CD4-positive, CD25-positive, alpha-beta regulatory T cell (primary cell): ENCODE results near the gene FZR1. TPM values are rescaled to one million over a fixed set of nuclear protein-coding genes. Genes with fewer than 3 reads are reported as not detected.
"Not testable (repeated sequence)": the region's sequence is repeated elsewhere in the genome, so short reads cannot be mapped to it uniquely, and the experiment has no call there.

Source experiments
- ATAC-seq, 2 donors: fragments of 150-1000 bp; cut with Tn5 transposase; one replicate each; pipeline ENCODE4 v1.10.0; 2021; ENCODE audit warnings: low read depth in 2 of 2, moderate number of reproducible peaks in 2 of 2, moderate library complexity in 1 of 2
- DNase-seq, 3 donors: peaks; one replicate each; pipeline versions ENCODE4 v3.0.0 to v3.0.0-alpha.2; 2012 to 2022; ENCODE audit warnings: mixed read lengths in 1 of 3
- H3K27ac ChIP-seq: one replicate; pipeline ENCODE4 v1.7.0; 2013; ENCODE audit warnings: mild to moderate bottlenecking, low read length; ENCODE audit not compliant: insufficient read depth, poor library complexity, severe bottlenecking
- H3K27me3 ChIP-seq: one replicate; pipeline ENCODE4 v1.7.0; 2013; ENCODE audit warnings: low read length; ENCODE audit not compliant: control insufficient read depth, insufficient read depth
- H3K36me3 ChIP-seq: one replicate; pipeline ENCODE4 v1.7.0; 2013; ENCODE audit warnings: mild to moderate bottlenecking, low read length, moderate library complexity; ENCODE audit not compliant: control insufficient read depth, insufficient read depth
- H3K4me1 ChIP-seq: 2 replicates; pipeline ENCODE4 v1.7.0; 2013; ENCODE audit warnings: mild to moderate bottlenecking, low read length; ENCODE audit not compliant: insufficient read depth, control insufficient read depth, poor library complexity, severe bottlenecking
- H3K4me3 ChIP-seq: one replicate; pipeline ENCODE4 v1.7.0; 2013; ENCODE audit warnings: low read depth, mild to moderate bottlenecking, low read length, moderate library complexity
- H3K9me3 ChIP-seq, 2 experiments: 1 replicate in 1 of 2; 2 replicates in 1 of 2; pipeline ENCODE4 v1.7.0; 2013; ENCODE audit warnings: low read length in 2 of 2, mild to moderate bottlenecking in 1 of 2, moderate library complexity in 1 of 2; ENCODE audit not compliant: control insufficient read depth in 2 of 2
- H3K27ac Mint-ChIP-seq, 3 donors: one replicate each; pipeline ENCODE4 v1.8.0; 2020 to 2022; ENCODE audit warnings: mild to moderate bottlenecking in 3 of 3, mixed read lengths in 3 of 3, moderate library complexity in 2 of 3
- H3K27me3 Mint-ChIP-seq: one replicate; pipeline ENCODE4 v1.8.0; 2022; ENCODE audit warnings: mild to moderate bottlenecking, mixed read lengths
- H3K36me3 Mint-ChIP-seq: one replicate; pipeline ENCODE4 v1.8.0; 2020; ENCODE audit warnings: mixed read lengths
- H3K4me1 Mint-ChIP-seq, 4 donors: one replicate each; pipeline ENCODE4 v1.8.0; 2020 to 2022; ENCODE audit warnings: mixed read lengths in 4 of 4, mild to moderate bottlenecking in 1 of 4
- H3K4me3 Mint-ChIP-seq, 4 donors: one replicate each; pipeline ENCODE4 v1.8.0; 2020 to 2022; ENCODE audit warnings: mild to moderate bottlenecking in 4 of 4, mixed read lengths in 4 of 4, moderate library complexity in 3 of 4
- H3K9me3 Mint-ChIP-seq, 7 donors: one replicate each; pipeline ENCODE4 v1.8.0; 2020 to 2022; ENCODE audit warnings: mixed read lengths in 7 of 7, mild to moderate bottlenecking in 3 of 7, moderate library complexity in 2 of 7
- polyA plus RNA-seq, 4 donors: library from polyadenylated mRNA; unstranded; fragments of 300-500 nt; fragmentation: Illumina TruSeq; gene quantifications; one replicate each; pipeline ENCODE4 v1.2.3, GENCODE V29; 2021
- total RNA-seq: library from RNA; stranded (reverse); gene quantifications from one replicate; pipeline ENCODE4 v1.2.3, GENCODE V29; 2022

The FZR1 gene
- total and polyA plus RNA-seq, 5 donors from 2014 or later: 9.1 to 107 (median 10.7) TPM

- H3K36me3 ChIP-seq: no peaks in the 10 kb centered on the region
- Mint-ChIP-seq H3K9me3 (peaks cover 0 to 1% (median 0%) of the 10 kb centered on the region in 7 donors), H3K27ac (peak within 1 kb of the TSS; percentile 90 to 98 (median 93)), H3K36me3 (no peaks in the 10 kb centered on the region), H3K4me1 (peaks cover 0 to 46% (median 27%) of the 10 kb centered on the region in 4 donors), H3K27me3 (peaks cover 8% of the 10 kb centered on the region), H3K4me3 (peak within 1 kb of the TSS; percentile 95 to 98 (median 95))
- H3K4me1 ChIP-seq: peaks cover 46% of the 10 kb centered on the region
- H3K27ac ChIP-seq: peak within 1 kb of the TSS; percentile 67
- DNase-seq (peak; percentile 90 to 97 (median 93)), ATAC-seq (peak; percentile 91)
- H3K4me3 ChIP-seq: peak within 1 kb of the TSS; percentile 75
- no peaks in the 10 kb centered on the region for H3K27me3 ChIP-seq
- H3K9me3 ChIP-seq: no peaks in the 10 kb centered on the region
Observed at GRCh38 chr19:3557461-3558248, 51.5 kb downstream of the FZR1 start, which contains the start of gene MFSD12. MFSD12 (minus strand) TSS chr19:3557586; CDS start chr19:3557403, 183 bp downstream.

DNA sequence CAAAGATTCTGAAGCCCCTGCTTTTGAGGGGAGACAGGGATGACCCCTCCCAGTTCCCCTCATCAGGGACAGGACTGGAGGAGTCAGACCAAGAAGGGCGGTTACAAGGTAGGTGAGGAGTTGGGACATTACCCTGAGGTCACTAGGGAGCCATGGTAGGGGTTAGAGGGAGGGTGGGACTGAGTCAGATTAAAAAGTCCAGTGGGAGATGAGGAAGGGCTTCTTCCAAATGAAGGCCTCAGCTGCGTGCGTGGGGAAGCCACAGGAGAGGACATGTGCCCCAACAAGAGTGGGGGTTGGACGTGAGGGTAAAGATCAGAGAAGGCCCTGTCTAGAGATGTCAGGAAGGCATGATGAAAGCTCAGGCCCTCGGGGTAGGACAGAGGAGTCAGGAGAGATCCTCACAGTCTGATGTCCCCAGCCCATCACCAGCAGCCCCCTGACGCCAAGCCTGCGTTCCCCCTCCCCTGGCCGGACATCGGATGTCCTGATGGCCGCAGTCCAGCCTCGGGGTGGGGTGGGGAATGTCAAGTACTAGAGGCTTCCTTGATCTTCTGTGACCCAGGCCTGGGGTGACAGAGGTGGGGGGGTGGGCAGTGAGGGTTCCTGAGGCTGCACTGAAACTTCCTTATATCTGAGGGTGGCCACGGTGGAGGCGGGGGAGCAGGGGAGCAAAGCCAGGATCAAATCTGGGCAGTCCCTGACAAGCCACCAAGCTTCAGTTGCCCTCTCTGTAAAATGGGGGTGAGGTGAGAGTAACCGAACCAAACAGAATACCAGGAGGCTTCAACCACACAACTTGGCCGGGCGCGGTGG is 57.8 kb downstream of the FZR1 start:
- DNase-seq (no peak), ATAC-seq (no peak)
- Mint-ChIP-seq H3K4me3 (no peak overlapping the region), H3K27ac (no peak overlapping the region), H3K9me3 (peaks cover 0 to 1% (median 0%) of the 10 kb centered on the region in 7 donors), H3K27me3 (peaks cover 6% of the 10 kb centered on the region), H3K4me1 (peaks cover 0 to 2% (median 0%) of the 10 kb centered on the region in 4 donors), H3K36me3 (no peaks in the 10 kb centered on the region)
- no peaks in the 10 kb centered on the region for H3K9me3 ChIP-seq
- no peaks in the 10 kb centered on the region for H3K27me3 ChIP-seq
- H3K4me1 ChIP-seq: no peaks in the 10 kb centered on the region
- H3K4me3 ChIP-seq: no peak overlapping the region
- H3K27ac ChIP-seq: no peak overlapping the region
- no peaks in the 10 kb centered on the region for H3K36me3 ChIP-seq

GRCh38 chr19:3565139-3565538 is 59.0 kb downstream of the FZR1 start:
- Mint-ChIP-seq H3K36me3 (no peaks in the 10 kb centered on the region), H3K27ac (no peak overlapping the region), H3K27me3 (peaks cover 4% of the 10 kb centered on the region), H3K4me3 (no peak overlapping the region), H3K9me3 (no peaks in the 10 kb centered on the region), H3K4me1 (no peaks in the 10 kb centered on the region)
- Histone ChIP-seq H3K27ac (no peak overlapping the region), H3K4me3 (no peak overlapping the region), H3K36me3 (no peaks in the 10 kb centered on the region), H3K4me1 (no peaks in the 10 kb centered on the region), H3K9me3 (no peaks in the 10 kb centered on the region), H3K27me3 (no peaks in the 10 kb centered on the region)
- ATAC-seq: no peak
- no peak for DNase-seq

GRCh38 chr19:3570042-3570441 is 63.9 kb downstream of the FZR1 start:
- not testable (repeated sequence) for H3K36me3 Mint-ChIP-seq, H3K9me3 ChIP-seq, H3K4me3 Mint-ChIP-seq, H3K9me3 Mint-ChIP-seq, H3K36me3 ChIP-seq, H3K27me3 Mint-ChIP-seq, H3K4me3 ChIP-seq, H3K27me3 ChIP-seq, DNase-seq, ATAC-seq, H3K27ac ChIP-seq, H3K27ac Mint-ChIP-seq
- H3K4me1 Mint-ChIP-seq: peaks cover 0 to 18% (median 6%) of the 10 kb centered on the region in 4 donors
- H3K4me1 ChIP-seq: peaks cover 19% of the 10 kb centered on the region

DNA sequence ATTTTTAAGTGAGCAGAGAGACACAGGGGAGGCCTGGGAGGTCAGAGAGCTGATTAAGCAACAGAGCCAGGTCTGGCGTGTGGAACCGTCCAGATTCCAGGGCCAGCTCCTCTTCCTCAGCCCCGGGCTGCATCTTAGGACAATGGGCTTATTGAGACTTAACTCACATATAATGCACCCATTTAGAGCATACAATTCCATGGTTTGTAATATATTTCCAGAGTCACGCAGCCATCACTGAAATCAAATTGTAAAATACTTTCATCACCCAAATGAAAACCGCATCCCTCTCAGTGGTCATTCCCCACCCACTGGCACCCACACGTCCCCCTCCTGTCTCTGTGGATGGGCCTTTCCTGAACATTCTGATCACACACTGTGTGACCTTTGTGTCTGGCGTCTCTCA is 64.5 kb downstream of the FZR1 start:
- no peak overlapping the region for H3K27ac ChIP-seq
- DNase-seq: no peak
- no peaks in the 10 kb centered on the region for H3K27me3 ChIP-seq
- no peaks in the 10 kb centered on the region for H3K9me3 ChIP-seq
- no peak for ATAC-seq
- peak overlapping the region in 1 of 4 donors; percentile 78 for H3K4me3 Mint-ChIP-seq
- H3K27ac Mint-ChIP-seq: no peak overlapping the region
- H3K4me1 Mint-ChIP-seq: peaks cover 0 to 22% (median 8%) of the 10 kb centered on the region in 4 donors
- H3K9me3 Mint-ChIP-seq: no peaks in the 10 kb centered on the region
- H3K4me3 ChIP-seq: no peak overlapping the region
- H3K4me1 ChIP-seq: peaks cover 19% of the 10 kb centered on the region
- H3K36me3 ChIP-seq: no peaks in the 10 kb centered on the region
- H3K36me3 Mint-ChIP-seq: peaks cover 7% of the 10 kb centered on the region
- H3K27me3 Mint-ChIP-seq: no peaks in the 10 kb centered on the region

DNA sequence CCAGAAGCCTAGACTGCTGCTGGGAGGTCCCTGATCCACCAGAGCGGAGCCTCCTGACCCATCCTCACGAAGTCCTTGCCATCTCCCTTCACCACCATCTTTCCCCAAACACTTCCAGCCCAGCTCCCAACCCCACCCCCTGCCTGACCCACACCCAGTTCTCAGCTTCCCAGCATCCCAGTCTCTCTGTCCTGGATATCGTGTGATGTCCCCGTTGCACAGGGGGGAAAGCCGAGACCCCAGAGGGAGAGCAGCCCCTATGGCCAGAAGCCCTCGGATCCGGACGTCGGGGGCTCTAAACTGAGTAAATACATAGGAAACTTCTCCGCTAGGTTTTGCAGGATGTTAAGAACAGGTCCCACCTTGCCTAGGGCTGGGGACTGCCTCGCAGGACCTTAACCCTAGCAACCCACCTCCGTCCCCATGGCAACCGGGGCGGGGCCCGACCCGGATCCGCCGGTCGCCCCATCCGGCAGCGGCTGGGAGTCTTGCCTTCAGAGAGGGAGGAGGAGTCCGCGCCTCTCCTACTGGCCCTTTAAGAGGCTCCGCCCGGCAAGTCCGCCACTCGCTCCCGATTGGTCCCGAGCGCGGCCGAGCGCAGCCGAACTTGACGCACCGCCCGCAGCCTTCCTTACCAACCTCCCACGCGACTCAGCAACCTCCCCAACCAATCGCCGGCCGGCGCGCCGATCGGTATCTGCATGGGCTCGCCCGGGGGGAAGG is 66.2 kb downstream of the FZR1 start:
- peak overlapping the region; percentile 54 to 90 (median 60) for H3K27ac Mint-ChIP-seq
- H3K36me3 ChIP-seq: no peaks in the 10 kb centered on the region
- DNase-seq: peak; percentile 99 to 100 (median 100)
- H3K27me3 Mint-ChIP-seq: no peaks in the 10 kb centered on the region
- peak overlapping the region; percentile 70 for H3K4me3 ChIP-seq
- H3K27me3 ChIP-seq: no peaks in the 10 kb centered on the region
- H3K27ac ChIP-seq: peak overlapping the region; percentile 61
- ATAC-seq: peak; percentile 96 to 98
- peaks cover 0 to 22% (median 8%) of the 10 kb centered on the region in 4 donors for H3K4me1 Mint-ChIP-seq
- H3K9me3 Mint-ChIP-seq: no peaks in the 10 kb centered on the region
- no peaks in the 10 kb centered on the region for H3K9me3 ChIP-seq
- peaks cover 7% of the 10 kb centered on the region for H3K36me3 Mint-ChIP-seq
- peak overlapping the region; percentile 77 to 87 (median 82) for H3K4me3 Mint-ChIP-seq
- peaks cover 19% of the 10 kb centered on the region for H3K4me1 ChIP-seq

DNA sequence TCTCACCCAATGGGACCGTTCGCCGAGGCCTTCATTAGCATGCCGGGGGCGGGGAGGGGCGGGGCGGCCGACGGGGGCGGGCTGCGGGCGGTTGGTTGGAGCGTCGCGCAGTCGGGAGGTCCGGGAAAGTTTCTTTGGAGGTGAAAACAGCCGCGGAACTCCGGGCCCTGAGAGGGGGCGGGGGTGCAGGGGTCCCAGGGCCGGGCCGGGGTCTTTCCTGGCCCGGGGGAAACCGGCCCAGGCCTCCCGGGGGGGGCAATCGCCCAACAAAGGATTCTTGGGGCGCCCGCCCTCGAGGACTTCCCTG is 66.7 kb downstream of the FZR1 start, which contains the start of gene HMG20B:
Gene HMG20B, plus strand, starts transcription at position 90 of the 307 bp plus-strand sequence. CDS start 366 bp downstream, outside the sequence.
- Mint-ChIP-seq H3K27me3 (no peaks in the 10 kb centered on the region), H3K36me3 (peaks cover 7% of the 10 kb centered on the region), H3K9me3 (no peaks in the 10 kb centered on the region), H3K4me3 (peak within 1 kb of the TSS; percentile 86 to 90 (median 87)), H3K4me1 (peaks cover 0 to 22% (median 8%) of the 10 kb centered on the region in 4 donors), H3K27ac (peak within 1 kb of the TSS; percentile 67 to 90 (median 75))
- Histone ChIP-seq H3K9me3 (no peaks in the 10 kb centered on the region), H3K36me3 (no peaks in the 10 kb centered on the region), H3K27me3 (no peaks in the 10 kb centered on the region), H3K27ac (peak within 1 kb of the TSS; percentile 67), H3K4me3 (peak within 1 kb of the TSS; percentile 70), H3K4me1 (peaks cover 19% of the 10 kb centered on the region)
- ATAC-seq: no peak
- no peak for DNase-seq
